HG03432 (cell line): ENCODE measurements around the gene LILRA1.
A peak's percentile ranks its signal among the peaks of the same experiment; 100 is the strongest.
"Not testable (repeated sequence)": the region's sequence is repeated elsewhere in the genome, so short reads cannot be mapped to it uniquely, and the experiment has no call there.

Source experiments
- ATAC-seq: cut with Tn5 transposase; IDR thresholded peaks from one replicate; pipeline ENCODE4 v1.9.1; 2021; ENCODE audit warnings: mild to moderate bottlenecking, moderate library complexity; ENCODE audit not compliant: unreplicated experiment

LILRA1 gene

DNA sequence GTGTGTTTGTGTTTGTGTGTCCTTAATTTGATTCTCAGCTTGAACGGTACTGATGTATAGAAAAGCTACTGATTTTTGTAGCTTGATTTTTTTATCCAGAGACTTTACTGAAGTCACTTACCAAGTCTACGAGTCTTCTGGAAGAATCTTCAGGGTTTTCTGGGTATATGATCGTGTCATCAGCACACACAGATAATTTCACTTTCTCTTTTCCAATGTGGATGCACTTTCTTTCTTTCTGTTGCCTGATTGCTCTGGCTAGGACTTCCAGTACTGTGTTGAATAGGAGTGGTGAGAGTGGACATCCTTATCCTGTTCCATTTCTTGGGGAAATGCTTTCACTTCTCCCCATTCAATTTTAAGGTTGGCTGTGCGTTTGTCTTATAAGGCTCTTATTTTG, 29.0 kb downstream of the LILRA1 start:
- no peak for ATAC-seq

DNA sequence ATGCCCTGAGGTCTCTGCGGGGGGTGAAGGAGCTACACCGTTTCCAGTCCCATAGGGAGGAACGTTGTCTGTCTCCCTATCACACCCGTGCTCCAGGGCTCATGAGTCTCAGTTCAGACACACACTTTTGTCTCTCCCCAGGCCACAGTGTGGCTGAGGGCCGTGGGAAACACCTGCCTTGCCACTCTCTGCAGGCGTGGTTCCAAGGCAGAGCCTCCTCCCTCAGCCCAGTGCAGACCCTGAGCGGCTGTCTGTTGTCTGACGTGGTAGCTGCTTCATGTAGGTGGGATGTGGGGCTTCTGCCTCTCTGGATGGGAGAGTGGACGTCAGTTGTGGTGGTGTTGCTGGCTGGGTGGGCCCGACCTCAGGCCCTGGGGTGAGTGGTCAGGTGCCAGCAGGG, 30.8 kb downstream of the LILRA1 start:
- ATAC-seq, result peak; percentile 22

DNA sequence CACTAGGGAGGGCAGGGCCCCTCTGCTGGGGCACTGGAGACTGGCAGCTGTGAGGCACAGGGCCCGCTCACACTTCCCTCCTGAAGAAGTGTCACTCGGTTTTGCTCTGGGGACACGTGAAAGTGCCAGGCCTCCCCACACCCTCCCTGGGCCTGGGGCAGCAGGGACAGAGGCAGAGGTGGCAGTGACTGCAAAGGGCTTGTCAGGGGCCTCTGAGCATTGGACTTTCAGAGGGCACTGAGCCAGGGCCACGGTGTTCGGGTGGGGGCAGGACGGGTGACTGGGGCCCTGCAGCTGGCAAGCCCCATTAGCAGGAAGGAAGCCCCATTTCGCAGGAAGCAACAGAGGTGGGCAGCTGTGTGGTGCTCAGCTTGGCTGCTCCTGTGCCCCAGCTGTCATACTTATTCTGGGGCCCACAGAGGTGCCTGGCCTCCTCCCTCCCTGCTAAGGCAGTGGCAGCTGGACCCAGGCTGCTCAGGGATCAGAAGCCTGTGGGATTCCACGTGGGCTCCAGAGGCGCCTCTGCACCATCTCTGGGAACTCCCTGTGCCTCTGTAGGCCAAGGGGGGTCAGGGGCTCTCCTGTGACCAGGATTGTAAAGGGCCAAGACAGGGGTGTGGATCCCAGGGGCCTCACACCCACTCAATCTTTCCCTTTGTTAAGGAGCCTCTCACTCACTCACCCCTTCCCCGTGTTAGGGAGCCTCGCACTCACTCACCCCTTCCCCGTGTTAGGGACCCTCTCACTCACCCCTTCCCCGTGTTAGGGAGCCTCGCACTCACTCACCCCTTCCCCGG, 31.7 kb downstream of the LILRA1 start:
- peak; percentile 46 for ATAC-seq

DNA sequence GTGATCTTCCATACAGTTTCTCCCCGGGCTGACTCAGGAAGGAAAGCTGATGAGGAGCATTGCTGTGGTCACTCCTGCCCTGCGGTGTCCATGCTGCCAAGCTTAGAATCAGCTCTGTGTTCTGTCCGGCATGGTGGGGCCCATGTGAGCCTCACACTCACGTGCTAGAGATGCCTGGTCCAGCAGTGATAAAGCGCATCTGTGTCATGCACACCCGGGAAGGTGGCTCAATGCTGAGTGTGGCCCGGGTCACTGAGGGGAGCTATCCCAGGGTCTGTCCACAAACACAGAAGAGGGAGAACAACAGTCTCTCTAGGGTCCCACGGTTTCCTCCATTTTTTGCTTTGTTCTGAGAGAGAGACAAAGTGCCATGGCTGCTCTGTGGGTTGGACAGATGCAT, 33.3 kb downstream of the LILRA1 start:
- no peak for ATAC-seq

DNA sequence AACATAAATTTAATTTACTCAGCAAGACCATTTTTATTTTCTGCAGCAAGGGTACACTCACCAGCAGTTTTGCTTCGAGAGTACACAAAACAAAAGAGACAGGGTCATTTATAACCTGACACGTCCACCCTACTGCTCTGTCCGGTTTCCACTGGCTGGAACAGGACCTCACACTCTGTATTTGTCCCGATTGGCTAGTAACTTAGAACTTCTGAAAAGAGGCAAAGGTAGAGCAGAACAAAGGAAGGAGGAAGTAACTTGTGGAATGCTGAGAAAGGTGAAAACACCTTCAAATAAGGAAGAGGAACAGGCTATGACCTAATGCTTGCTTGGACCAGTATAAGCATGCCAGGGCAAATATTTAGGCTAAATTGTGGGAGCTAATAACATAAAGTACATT, 34.5 kb downstream of the LILRA1 start:
- ATAC-seq, result not testable (repeated sequence)

DNA sequence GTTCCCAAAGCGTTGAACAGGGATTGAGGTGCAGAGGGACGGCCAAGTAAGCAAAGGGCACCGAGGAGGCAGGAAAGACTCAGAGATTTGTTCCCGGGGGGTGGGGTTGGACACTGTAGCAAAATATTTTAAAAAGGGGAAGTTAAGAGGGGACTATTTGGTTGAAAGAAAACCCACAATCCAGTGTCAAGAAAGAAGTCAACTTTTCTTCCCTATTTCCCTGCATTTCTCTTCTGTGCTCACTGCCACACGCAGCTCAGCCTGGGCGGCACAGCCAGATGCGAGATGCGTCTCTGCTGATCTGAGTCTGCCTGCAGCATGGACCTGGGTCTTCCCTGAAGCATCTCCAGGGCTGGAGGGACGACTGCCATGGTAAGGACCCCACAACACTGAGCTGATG, 36.8 kb downstream of the LILRA1 start, which contains the start of gene LILRB1:
TSS of gene LILRB1 (plus strand) at position 223 of the 400 bp plus-strand sequence. CDS start 590 bp downstream, outside the sequence.
- ATAC-seq, result not testable (repeated sequence)

DNA sequence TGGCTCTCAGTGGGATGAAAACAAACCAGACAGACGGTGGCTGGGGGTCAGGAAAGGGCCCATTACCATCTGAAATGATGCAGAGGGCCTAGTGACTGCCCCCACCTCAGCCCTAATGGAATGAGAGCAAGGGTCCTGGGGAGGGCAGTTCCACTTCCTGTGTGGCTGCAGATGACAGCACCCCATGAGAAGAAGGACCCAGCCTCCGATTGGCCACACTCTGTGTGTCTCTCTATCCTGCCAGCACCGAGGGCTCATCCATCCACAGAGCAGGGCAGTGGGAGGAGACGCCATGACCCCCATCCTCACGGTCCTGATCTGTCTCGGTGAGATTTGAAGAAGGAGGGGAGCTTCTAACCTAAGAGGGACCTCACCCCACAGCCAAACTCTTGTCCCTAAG, 37.4 kb downstream of the LILRA1 start:
- no peak for ATAC-seq

DNA sequence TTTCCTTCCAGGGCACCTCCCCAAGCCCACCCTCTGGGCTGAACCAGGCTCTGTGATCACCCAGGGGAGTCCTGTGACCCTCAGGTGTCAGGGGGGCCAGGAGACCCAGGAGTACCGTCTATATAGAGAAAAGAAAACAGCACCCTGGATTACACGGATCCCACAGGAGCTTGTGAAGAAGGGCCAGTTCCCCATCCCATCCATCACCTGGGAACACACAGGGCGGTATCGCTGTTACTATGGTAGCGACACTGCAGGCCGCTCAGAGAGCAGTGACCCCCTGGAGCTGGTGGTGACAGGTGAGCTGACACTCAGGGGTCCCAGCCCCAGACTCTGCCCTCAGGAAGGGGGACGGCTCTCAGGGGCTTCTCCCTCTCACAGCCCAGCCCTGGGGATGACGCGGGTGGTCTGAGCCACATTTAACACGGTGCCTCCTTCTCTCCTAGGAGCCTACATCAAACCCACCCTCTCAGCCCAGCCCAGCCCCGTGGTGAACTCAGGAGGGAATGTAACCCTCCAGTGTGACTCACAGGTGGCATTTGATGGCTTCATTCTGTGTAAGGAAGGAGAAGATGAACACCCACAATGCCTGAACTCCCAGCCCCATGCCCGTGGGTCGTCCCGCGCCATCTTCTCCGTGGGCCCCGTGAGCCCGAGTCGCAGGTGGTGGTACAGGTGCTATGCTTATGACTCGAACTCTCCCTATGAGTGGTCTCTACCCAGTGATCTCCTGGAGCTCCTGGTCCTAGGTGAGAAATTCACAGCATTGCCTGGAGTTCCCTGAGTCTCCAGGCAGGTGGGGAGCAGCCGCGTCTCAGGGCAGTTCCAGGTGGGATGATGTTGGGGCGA, 38.3 kb downstream of the LILRA1 start:
- ATAC-seq, result not testable (repeated sequence)

DNA sequence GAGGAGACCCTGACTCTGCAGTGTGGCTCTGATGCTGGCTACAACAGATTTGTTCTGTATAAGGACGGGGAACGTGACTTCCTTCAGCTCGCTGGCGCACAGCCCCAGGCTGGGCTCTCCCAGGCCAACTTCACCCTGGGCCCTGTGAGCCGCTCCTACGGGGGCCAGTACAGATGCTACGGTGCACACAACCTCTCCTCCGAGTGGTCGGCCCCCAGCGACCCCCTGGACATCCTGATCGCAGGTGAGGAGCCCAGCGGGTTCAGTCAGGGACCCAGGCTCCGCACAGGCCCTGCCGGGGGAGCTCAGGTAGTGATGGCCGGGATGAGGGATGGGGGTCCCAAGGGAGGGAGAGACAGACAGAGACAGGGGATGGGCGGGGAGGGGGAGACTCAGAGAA, 39.1 kb downstream of the LILRA1 start:
- ATAC-seq, result not testable (repeated sequence)

DNA sequence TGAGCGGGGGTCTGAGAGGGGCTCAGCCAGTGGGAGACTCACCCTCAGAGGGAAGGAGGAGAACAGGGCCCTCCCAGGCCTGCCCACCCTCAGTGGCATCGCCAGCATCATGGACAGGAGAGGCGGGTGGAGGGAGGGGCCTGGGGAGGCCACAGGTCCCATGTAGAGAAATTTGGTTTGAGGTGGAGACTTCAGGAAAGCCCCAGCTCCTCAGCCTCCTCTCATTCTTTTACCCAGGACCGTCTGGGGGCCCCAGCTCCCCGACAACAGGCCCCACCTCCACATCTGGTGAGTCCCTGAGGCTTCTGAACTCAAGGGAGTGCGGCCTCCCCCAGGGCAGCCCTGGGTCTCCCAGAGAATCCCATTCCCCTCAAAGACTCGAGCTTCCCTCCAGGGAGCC, 40.0 kb downstream of the LILRA1 start:
- no peak for ATAC-seq

DNA sequence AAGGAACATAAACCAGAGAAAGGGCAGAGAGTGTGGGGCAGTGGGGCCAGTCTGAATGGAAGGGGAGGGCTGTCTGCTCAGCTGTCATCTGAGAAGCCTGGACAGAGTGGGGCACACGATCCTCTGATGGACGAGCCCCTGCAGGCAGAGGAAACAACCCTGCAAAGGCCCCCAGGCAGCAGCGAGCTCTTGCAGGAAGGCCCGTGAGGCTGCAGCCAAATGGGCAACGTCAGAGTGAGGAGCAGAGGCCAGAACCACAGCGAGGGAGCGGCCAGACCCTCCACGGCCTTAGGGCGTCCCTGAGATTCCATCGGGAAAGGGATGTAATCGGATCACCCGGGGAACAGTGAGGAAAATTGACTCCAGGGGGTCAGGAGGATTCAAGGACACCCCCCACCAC, 42.6 kb downstream of the LILRA1 start:
- not testable (repeated sequence) for ATAC-seq

DNA sequence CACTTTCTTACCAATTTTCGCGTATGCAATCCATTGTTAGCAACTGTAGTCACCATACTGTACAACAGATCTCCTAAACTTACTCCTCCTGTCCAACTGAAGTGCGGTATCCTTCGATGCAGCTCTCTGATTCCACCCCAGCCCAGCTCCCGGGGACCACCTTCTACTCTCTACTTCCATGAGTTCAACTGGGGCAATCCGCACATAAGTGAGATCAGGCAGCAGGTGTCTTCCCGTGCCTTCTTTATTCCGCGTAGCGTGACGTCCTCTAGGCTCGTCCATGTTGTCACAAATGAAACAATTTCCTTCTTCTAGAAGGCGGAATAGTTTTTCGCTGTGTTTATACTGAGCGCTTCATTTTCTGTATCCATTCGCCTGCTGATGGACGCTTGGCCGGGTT, 45.3 kb downstream of the LILRA1 start:
- ATAC-seq, result no peak

DNA sequence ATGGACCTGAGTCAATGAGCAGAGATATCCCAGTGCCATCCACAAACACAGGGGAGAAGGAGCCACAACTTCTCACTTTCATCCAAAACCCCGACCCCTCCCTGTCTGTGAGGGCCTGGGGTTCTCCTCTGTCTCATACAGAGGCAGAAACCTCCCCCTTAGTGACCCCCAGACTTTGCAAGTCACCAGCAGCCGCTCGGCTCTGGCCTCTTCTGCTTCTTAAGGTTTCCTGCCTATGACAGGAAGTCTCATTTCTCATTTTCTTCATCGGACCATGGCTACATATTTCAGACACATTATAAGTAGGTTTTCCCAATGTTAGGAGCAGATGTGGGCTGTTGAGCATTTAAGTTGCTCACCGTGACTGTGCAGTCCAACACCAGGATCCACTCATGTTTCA, 49.5 kb downstream of the LILRA1 start:
- not testable (repeated sequence) for ATAC-seq

DNA sequence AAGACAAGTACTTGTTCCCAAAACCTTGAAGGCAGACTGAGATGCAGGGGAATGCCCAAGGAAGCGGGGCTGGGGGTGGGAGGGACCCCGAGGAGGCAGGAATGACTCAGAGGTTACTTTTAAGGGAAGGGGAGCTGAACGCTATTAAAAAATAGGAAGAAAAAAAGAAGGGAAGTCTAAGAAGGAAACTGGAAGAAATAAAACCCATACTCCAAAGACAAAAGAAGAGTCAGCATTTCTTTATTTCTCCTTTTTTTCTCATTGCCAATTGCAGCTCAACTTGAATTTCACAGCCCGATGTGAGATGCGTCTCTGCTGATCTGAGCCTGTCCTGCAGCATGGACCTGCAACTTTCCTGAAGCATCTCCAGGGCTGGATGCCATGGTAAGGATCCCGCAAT, 50.2 kb downstream of the LILRA1 start:
- ATAC-seq, result not testable (repeated sequence)

DNA sequence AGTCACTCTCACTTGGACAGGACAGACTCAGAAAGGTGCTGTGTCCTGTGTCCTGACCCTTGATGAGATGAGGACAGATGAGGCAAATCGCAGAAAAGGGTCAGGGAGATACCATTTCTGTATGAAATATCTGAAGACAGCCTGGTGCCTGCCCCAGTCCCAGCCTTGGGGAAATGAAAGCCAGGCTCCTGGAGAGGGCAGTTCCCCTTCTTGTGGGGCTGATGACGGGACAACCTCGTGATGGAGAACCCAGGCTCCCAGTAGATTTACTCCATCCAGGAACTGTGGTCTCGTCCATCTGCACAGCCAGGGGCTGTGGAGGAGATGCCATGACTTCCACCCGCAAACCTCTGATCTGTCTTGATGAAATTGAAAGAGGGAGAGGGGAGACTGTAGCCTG, 50.6 kb downstream of the LILRA1 start:
- no peak for ATAC-seq

DNA sequence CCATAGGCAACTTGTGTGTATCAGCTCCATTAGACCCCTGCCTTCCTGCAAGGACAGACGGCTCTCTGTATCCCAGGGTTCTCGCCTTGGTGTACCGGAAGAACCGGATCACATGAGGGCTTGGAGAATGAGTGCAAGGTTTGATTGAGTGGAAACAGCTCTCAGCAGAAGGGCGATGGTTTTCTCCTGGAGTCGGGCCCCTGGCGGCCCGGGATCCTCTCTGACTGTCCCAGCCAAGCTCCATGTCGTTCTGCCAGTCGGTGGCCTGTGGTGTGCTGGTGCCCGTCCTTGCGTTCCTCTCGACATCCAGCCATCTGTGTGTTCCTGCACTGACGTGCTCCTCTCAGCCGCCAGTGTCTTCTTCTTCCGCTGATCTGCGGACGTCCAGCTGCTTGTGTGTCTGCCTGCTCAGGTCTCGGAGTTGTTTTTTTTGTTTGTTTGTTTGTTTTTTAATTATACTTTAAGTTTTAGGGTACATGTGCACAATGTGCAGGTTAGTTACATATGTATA, 53.0 kb downstream of the LILRA1 start:
- no peak for ATAC-seq

DNA sequence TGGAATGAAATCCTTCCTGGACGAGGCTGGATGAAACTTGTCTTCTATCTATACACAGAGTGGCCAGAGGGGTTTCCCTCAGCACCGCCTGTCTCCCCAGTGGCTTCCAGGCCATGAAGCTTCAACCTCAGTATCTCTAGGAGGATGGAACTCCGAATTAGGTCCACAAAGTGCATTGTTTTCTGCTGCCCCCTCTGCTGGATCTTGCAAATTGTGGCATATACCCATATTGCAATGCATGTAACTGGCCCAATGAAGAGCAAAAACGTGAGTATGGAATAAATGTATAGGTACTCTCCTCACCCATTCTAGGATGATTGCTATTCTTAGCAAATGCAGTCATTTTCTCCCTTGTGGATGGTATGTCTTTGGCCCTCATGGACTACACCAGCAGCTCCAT, 54.7 kb downstream of the LILRA1 start:
- ATAC-seq, result no peak

DNA sequence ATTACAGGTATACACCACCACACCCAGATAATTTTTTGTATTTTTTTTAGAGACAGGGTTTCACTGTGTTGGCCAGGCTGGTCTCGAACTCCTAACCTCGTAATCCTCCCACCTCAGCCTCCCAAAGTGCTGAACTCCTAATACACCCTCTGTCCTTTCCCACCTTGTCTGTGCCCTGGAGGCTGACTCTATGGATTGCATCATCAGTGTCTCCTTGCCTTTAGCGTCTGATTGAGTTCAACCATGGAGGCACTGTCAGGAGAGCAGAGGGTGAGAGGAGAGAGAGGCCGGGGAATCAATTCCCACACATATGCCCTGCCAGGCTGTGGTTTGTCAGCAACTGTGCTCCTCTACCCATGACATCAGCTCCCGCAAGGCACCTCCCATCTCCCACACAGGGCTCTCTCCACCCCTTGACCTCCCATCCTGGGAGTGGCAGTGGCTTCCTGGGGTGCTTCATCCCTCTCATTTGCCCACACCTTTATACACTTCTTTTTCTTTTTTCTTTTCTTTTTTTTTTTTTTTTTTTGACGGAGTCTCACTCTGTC, 56.8 kb downstream of the LILRA1 start:
- ATAC-seq, result no peak
